Chondrocyte (in vitro differentiated cells): Measurements from ENCODE around the gene TLR1. TPM values are rescaled to one million over a fixed set of nuclear protein-coding genes. Genes with fewer than 3 reads are reported as not detected.
A peak's percentile ranks its signal among the peaks of the same experiment; 100 is the strongest.

Experiments
- DNase-seq: peaks from one replicate; pipeline ENCODE4 v3.0.0; 2021; ENCODE audit warnings: mixed read lengths, low spot score
- H3K27ac Mint-ChIP-seq: one replicate; pipeline ENCODE4 v1.8.0; 2021; ENCODE audit warnings: mild to moderate bottlenecking, moderate library complexity, mixed read lengths; ENCODE audit not compliant: unreplicated experiment
- H3K27me3 Mint-ChIP-seq: 2 replicates; pipeline ENCODE4 v1.8.0; 2021; ENCODE audit warnings: low read depth, mixed read lengths
- H3K36me3 Mint-ChIP-seq: 2 replicates; pipeline ENCODE4 v1.8.0; 2021; ENCODE audit warnings: low read depth, mixed read lengths
- H3K4me1 Mint-ChIP-seq: 2 replicates; pipeline ENCODE4 v1.8.0; 2021; ENCODE audit warnings: low read depth, mild to moderate bottlenecking, mixed read lengths
- H3K4me3 Mint-ChIP-seq: one replicate; pipeline ENCODE4 v1.8.0; 2021; ENCODE audit warnings: mild to moderate bottlenecking, moderate library complexity, mixed read lengths; ENCODE audit not compliant: unreplicated experiment
- H3K9me3 Mint-ChIP-seq: 2 replicates; pipeline ENCODE4 v1.8.0; 2021; ENCODE audit warnings: low read depth, mixed read lengths
- CTCF ChIP-seq: fragments of 200-600 bp; sonication (generic); IDR thresholded peaks from 2 replicates; pipeline ENCODE4 v1.5.0; 2021; ENCODE audit warnings: antibody characterized with exemption, mild to moderate bottlenecking, moderate library complexity
- total RNA-seq: library from RNA; stranded (reverse); gene quantifications from 3 replicates; pipeline ENCODE4 v1.2.1, GENCODE V29; 2021

TLR1 gene
- total RNA-seq, 1 donor from 2014 or later, result 0.15 TPM

- no peak overlapping the region for H3K27ac Mint-ChIP-seq
- H3K27me3 Mint-ChIP-seq, result no peaks in the 10 kb centered on the region
- no peak for DNase-seq
- no peak overlapping the region for H3K4me3 Mint-ChIP-seq
- no peaks in the 10 kb centered on the region for H3K36me3 Mint-ChIP-seq
- H3K9me3 Mint-ChIP-seq, result peaks cover 5% of the 10 kb centered on the region
- H3K4me1 Mint-ChIP-seq, result peaks cover 2% of the 10 kb centered on the region
- no peak for TF ChIP-seq CTCF
These were observed 18.6 kb downstream of the TLR1 start for GRCh38 chr4:38785901-38786402.

GRCh38 chr4:38785041-38785790 lies 19.4 kb downstream of the TLR1 start:
- Mint-ChIP-seq H3K4me3 (no peak overlapping the region), H3K4me1 (peaks cover 2% of the 10 kb centered on the region), H3K27me3 (no peaks in the 10 kb centered on the region), H3K36me3 (no peaks in the 10 kb centered on the region), H3K9me3 (peaks cover 5% of the 10 kb centered on the region), H3K27ac (no peak overlapping the region)
- TF ChIP-seq CTCF, result no peak
- no peak for DNase-seq

GRCh38 chr4:38784141-38784540 lies 20.4 kb downstream of the TLR1 start:
- no peaks in the 10 kb centered on the region for H3K27me3 Mint-ChIP-seq
- no peaks in the 10 kb centered on the region for H3K36me3 Mint-ChIP-seq
- DNase-seq, result no peak
- no peak for TF ChIP-seq CTCF
- no peak overlapping the region for H3K27ac Mint-ChIP-seq
- no peak overlapping the region for H3K4me3 Mint-ChIP-seq
- H3K4me1 Mint-ChIP-seq, result peaks cover 2% of the 10 kb centered on the region
- H3K9me3 Mint-ChIP-seq, result no peaks in the 10 kb centered on the region

GRCh38 chr4:38783109-38783460 lies 21.5 kb downstream of the TLR1 start:
- H3K36me3 Mint-ChIP-seq, result no peaks in the 10 kb centered on the region
- TF ChIP-seq CTCF, result peak; percentile 48
- no peak overlapping the region for H3K27ac Mint-ChIP-seq
- H3K4me1 Mint-ChIP-seq, result peaks cover 2% of the 10 kb centered on the region
- no peaks in the 10 kb centered on the region for H3K27me3 Mint-ChIP-seq
- H3K4me3 Mint-ChIP-seq, result no peak overlapping the region
- no peaks in the 10 kb centered on the region for H3K9me3 Mint-ChIP-seq
- no peak for DNase-seq

GRCh38 chr4:38782452-38783108 lies 22.0 kb downstream of the TLR1 start, which contains the start of gene TLR10:
TSS of gene TLR10 (minus strand) at chr4:38782990. CDS start at chr4:38775590, 7,400 bp downstream.
- peak; percentile 89 for TF ChIP-seq CTCF
- H3K9me3 Mint-ChIP-seq, result no peaks in the 10 kb centered on the region
- no peak within 1 kb of the TSS for H3K27ac Mint-ChIP-seq
- H3K4me1 Mint-ChIP-seq, result peaks cover 2% of the 10 kb centered on the region
- no peak within 1 kb of the TSS for H3K4me3 Mint-ChIP-seq
- no peak for DNase-seq
- no peaks in the 10 kb centered on the region for H3K27me3 Mint-ChIP-seq
- no peaks in the 10 kb centered on the region for H3K36me3 Mint-ChIP-seq
